Measurements from ENCODE around the gene TAAR6.

DNA sequence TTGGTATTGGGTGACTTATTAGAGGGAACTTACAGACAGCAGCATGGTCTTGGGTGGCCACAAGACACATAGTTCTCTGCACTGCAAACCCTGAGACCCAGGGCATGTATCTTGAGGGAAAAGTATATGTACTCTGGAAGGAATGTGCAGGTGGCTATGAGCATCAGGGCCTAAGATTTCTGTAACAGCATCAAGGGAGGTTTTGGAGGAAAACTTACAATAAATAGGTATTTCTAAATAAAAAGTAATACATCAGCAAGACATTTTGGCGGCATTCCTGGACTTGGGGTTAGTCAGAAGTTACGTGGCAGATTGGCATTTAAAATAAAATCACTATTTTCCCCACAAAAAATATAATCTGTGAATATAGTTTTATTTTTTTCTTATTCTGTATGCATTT lies 49.2 kb upstream of the TAAR6 start:
- TF ChIP-seq, protein P1, sequence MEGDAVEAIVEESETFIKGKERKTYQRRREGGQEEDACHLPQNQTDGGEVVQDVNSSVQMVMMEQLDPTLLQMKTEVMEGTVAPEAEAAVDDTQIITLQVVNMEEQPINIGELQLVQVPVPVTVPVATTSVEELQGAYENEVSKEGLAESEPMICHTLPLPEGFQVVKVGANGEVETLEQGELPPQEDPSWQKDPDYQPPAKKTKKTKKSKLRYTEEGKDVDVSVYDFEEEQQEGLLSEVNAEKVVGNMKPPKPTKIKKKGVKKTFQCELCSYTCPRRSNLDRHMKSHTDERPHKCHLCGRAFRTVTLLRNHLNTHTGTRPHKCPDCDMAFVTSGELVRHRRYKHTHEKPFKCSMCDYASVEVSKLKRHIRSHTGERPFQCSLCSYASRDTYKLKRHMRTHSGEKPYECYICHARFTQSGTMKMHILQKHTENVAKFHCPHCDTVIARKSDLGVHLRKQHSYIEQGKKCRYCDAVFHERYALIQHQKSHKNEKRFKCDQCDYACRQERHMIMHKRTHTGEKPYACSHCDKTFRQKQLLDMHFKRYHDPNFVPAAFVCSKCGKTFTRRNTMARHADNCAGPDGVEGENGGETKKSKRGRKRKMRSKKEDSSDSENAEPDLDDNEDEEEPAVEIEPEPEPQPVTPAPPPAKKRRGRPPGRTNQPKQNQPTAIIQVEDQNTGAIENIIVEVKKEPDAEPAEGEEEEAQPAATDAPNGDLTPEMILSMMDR (IDR thresholded peaks at IDR 0.05), result no peak
- TF ChIP-seq POLR2AphosphoS5 (IDR thresholded peaks at IDR 0.05), result no peak
- TF ChIP-seq POLR2A (IDR thresholded peaks at IDR 0.05), result no peak

Measured in sigmoid colon (tissue), 4 donors.